ENCODE measurements around the gene RIC8B.

RIC8B gene

GRCh38 chr12:106896603-106897002 lies 122.1 kb downstream of the RIC8B start:
- TF ChIP-seq, protein P1, sequence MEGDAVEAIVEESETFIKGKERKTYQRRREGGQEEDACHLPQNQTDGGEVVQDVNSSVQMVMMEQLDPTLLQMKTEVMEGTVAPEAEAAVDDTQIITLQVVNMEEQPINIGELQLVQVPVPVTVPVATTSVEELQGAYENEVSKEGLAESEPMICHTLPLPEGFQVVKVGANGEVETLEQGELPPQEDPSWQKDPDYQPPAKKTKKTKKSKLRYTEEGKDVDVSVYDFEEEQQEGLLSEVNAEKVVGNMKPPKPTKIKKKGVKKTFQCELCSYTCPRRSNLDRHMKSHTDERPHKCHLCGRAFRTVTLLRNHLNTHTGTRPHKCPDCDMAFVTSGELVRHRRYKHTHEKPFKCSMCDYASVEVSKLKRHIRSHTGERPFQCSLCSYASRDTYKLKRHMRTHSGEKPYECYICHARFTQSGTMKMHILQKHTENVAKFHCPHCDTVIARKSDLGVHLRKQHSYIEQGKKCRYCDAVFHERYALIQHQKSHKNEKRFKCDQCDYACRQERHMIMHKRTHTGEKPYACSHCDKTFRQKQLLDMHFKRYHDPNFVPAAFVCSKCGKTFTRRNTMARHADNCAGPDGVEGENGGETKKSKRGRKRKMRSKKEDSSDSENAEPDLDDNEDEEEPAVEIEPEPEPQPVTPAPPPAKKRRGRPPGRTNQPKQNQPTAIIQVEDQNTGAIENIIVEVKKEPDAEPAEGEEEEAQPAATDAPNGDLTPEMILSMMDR (IDR thresholded peaks at IDR 0.05; ENCODE audit: low read length, missing control alignments) = no peak
- no peak overlapping the region for H3K4me3 ChIP-seq (replicated peaks; ENCODE audit: low read depth, low read length)
- DNase-seq (ENCODE audit: low read depth) = no peak

- TF ChIP-seq, protein P1 (IDR thresholded peaks at IDR 0.05; ENCODE audit: low read length, missing control alignments) = no peak
- H3K4me3 ChIP-seq (replicated peaks; ENCODE audit: low read depth, low read length) = no peak overlapping the region
- DNase-seq (ENCODE audit: low read depth) = peak; percentile 24
These were observed 122.6 kb downstream of the RIC8B start for GRCh38 chr12:106897082-106897481.

GRCh38 chr12:106897981-106898901 lies 123.8 kb downstream of the RIC8B start:
- TF ChIP-seq, protein P1 (IDR thresholded peaks at IDR 0.05; ENCODE audit: low read length, missing control alignments) = no peak
- no peak overlapping the region for H3K4me3 ChIP-seq (replicated peaks; ENCODE audit: low read depth, low read length)
- DNase-seq (ENCODE audit: low read depth) = no peak

GRCh38 chr12:106900554-106900953 lies 126.1 kb downstream of the RIC8B start:
- TF ChIP-seq, protein P1 (IDR thresholded peaks at IDR 0.05; ENCODE audit: low read length, missing control alignments) = no peak
- H3K4me3 ChIP-seq (replicated peaks; ENCODE audit: low read depth, low read length) = no peak overlapping the region
- no peak for DNase-seq (ENCODE audit: low read depth)

DNA sequence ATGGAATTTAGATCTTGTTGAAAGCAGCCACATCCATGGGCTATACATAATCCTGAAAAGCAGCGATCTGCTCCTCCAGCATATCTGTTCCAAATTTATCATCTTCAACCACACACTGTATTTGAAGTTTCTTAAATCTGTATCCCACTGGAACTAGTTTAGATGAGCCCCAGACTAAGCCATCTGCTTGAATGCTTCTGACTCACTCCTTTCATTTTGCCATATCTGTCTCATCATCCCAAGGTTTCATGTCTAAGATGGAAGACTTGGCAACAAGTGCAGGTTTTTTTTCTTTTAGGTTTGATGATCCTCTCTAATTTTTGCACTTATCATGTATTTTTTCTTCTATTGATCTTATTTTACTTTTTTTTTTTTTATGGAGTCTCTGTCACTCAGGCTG lies 126.8 kb downstream of the RIC8B start:
- H3K4me3 ChIP-seq (replicated peaks; ENCODE audit: low read depth, low read length) = no peak overlapping the region
- no peak for DNase-seq (ENCODE audit: low read depth)
- TF ChIP-seq, protein P1 (IDR thresholded peaks at IDR 0.05; ENCODE audit: low read length, missing control alignments) = no peak

- no peak for DNase-seq (ENCODE audit: low read depth)
- TF ChIP-seq, protein P1 (IDR thresholded peaks at IDR 0.05; ENCODE audit: low read length, missing control alignments) = no peak
- H3K4me3 ChIP-seq (replicated peaks; ENCODE audit: low read depth, low read length) = no peak overlapping the region
These were observed 127.6 kb downstream of the RIC8B start for GRCh38 chr12:106902053-106902452.
